ENCODE data around the gene ARL4C.

Gene ARL4C

DNA sequence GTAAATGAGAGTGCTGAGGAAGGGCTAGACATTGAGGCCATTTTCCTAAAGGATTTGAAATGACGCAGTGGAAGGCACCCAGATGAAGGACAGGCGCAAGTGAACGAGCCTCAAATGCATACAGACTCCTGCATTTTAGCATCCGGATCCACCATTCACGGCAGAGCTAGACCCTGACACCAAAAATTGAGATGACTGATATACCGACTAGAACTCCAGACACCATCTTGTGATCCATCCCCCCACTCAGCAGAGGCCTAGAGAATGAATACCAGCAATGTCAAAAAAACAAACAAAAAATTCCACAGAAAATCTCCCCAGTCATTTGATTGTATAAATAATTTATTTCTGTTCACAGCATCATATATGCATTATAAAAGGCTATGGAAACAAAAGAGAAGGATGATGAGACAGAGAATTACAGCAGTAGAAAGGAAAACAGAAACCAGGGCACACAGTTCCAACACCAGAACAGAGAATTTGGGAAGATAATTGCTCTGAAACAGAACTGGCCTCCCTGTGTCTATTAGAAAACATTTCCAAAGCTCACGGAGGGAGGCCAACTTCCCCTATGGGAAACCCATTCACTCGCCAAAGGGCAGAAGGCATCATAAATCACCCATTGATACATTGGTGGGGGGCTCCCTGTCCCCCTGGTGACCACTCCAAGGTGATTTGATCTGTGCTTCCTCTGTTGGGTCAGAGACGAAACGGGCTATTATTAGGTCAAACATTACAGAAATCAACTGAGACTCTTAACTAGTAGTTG is 4.0 kb downstream of the ARL4C start:
- Histone ChIP-seq H3K9ac (no peak overlapping the region), H4K20me1 (ENCODE audit: insufficient read depth) (no peaks in the 10 kb centered on the region), H3K36me3 (ENCODE audit: insufficient read depth) (no peaks in the 10 kb centered on the region), H3K4me1 (ENCODE audit: low read depth, poor library complexity, severe bottlenecking) (peaks cover 16% of the 10 kb centered on the region), H3K79me2 (ENCODE audit: insufficient read depth, low read depth) (no peaks in the 10 kb centered on the region), H3K4me3 (IDR thresholded peaks at IDR 0.05; ENCODE audit: insufficient read depth, low read depth, low read length) (no peak overlapping the region), H3K27ac (no peak overlapping the region), H2AFZ (ENCODE audit: low read depth) (no peak overlapping the region), H3K4me2 (no peak overlapping the region), H3K27me3 (ENCODE audit: insufficient read depth, low read depth) (no peaks in the 10 kb centered on the region)
- TF ChIP-seq, protein P1, sequence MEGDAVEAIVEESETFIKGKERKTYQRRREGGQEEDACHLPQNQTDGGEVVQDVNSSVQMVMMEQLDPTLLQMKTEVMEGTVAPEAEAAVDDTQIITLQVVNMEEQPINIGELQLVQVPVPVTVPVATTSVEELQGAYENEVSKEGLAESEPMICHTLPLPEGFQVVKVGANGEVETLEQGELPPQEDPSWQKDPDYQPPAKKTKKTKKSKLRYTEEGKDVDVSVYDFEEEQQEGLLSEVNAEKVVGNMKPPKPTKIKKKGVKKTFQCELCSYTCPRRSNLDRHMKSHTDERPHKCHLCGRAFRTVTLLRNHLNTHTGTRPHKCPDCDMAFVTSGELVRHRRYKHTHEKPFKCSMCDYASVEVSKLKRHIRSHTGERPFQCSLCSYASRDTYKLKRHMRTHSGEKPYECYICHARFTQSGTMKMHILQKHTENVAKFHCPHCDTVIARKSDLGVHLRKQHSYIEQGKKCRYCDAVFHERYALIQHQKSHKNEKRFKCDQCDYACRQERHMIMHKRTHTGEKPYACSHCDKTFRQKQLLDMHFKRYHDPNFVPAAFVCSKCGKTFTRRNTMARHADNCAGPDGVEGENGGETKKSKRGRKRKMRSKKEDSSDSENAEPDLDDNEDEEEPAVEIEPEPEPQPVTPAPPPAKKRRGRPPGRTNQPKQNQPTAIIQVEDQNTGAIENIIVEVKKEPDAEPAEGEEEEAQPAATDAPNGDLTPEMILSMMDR (conservative IDR thresholded peaks at IDR 0.05; ENCODE audit: low read depth, low read length): no peak

DNA sequence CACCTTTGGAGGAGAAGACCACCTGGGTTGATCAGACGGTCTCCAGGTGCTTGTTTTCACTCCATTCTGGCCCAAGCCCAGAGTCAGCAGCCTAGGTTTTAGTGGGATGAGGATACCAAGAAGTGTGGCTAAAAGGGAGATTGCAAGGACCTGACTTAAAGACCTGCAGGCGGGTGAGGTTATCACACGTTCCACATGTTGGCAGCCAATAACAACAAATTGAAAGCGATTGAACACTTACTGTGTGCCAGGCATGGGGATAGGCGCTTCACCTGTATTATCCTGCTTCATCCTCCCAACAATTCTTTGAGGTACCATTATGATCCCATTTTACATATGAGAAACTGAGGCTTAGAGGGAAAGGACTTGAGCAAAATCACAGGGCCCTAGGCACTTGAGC is 5.0 kb downstream of the ARL4C start:
- Histone ChIP-seq H3K4me1 (ENCODE audit: low read depth, poor library complexity, severe bottlenecking) (peaks cover 16% of the 10 kb centered on the region), H2AFZ (ENCODE audit: low read depth) (no peak overlapping the region), H3K27me3 (ENCODE audit: insufficient read depth, low read depth) (no peaks in the 10 kb centered on the region), H3K27ac (no peak overlapping the region), H3K4me2 (no peak overlapping the region), H3K79me2 (ENCODE audit: insufficient read depth, low read depth) (no peaks in the 10 kb centered on the region), H4K20me1 (ENCODE audit: insufficient read depth) (no peaks in the 10 kb centered on the region), H3K9ac (no peak overlapping the region), H3K36me3 (ENCODE audit: insufficient read depth) (no peaks in the 10 kb centered on the region), H3K4me3 (IDR thresholded peaks at IDR 0.05; ENCODE audit: insufficient read depth, low read depth, low read length) (no peak overlapping the region)
- TF ChIP-seq, protein P1 (conservative IDR thresholded peaks at IDR 0.05; ENCODE audit: low read depth, low read length): no peak

DNA sequence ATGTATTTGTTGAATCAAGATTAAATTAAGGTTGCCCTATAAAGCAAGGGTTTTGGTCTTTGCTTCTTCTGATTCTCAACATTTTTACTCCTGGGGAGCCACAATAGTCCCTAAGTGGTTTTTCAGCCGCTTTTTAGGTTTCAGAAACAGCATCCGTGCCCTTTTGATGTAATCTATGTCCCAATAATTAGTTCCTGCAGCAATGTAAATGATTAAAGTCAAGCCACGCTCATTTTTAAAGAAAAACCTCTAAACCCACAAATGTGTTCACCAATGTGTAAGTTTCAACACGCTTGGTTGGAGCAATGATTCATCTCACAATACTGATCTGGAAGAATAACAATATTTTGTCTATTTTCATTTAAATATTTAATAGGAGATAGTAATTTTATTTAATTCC is 5.6 kb downstream of the ARL4C start:
- no peak overlapping the region for H2AFZ ChIP-seq (ENCODE audit: low read depth)
- TF ChIP-seq, protein P1 (conservative IDR thresholded peaks at IDR 0.05; ENCODE audit: low read depth, low read length): no peak
- no peak overlapping the region for H3K4me2 ChIP-seq
- no peak overlapping the region for H3K9ac ChIP-seq
- H4K20me1 ChIP-seq (ENCODE audit: insufficient read depth): no peaks in the 10 kb centered on the region
- H3K4me1 ChIP-seq (ENCODE audit: low read depth, poor library complexity, severe bottlenecking): peaks cover 16% of the 10 kb centered on the region
- no peaks in the 10 kb centered on the region for H3K27me3 ChIP-seq (ENCODE audit: insufficient read depth, low read depth)
- H3K27ac ChIP-seq: no peak overlapping the region
- no peaks in the 10 kb centered on the region for H3K79me2 ChIP-seq (ENCODE audit: insufficient read depth, low read depth)
- H3K4me3 ChIP-seq (IDR thresholded peaks at IDR 0.05; ENCODE audit: insufficient read depth, low read depth, low read length): no peak overlapping the region
- no peaks in the 10 kb centered on the region for H3K36me3 ChIP-seq (ENCODE audit: insufficient read depth)

DNA sequence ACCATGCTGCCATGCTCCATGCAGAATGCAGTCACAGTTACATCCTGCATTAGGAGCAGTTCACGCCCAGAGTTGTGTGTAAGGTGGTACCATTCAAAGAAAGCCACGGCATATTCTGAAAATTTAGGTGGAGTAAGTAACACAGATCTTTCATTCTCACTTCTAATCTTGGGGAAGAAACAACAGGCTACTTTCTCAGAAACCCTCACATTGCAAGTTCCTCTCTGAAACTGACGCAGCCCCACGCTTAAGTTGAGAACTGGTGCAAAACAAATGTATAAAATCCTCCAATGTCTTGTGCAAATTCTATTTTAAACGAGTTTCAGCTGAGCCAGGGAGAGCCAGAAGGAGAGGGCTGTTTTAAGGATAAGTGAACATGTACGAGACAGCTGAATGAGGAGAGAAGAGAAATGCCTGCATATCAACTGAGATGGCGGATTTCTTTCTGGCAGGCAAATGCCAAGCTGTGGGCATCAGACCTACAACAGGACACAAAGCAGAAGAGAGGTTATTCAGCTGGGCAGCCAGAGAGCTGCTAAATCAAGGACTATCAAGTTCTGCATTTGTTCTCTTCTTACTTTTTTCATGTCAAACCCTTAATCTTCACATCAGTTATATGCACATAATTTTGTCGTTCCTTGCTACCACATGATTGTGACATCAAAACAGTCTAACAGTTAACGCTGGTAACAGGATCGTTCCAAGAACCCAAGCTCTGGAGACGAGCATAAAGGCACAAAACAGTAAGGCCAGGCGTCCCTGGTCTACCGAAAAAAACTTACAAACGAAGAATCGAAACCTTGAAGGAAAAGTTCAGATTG is 6.4 kb downstream of the ARL4C start:
- no peaks in the 10 kb centered on the region for H3K36me3 ChIP-seq (ENCODE audit: insufficient read depth)
- TF ChIP-seq, protein P1 (conservative IDR thresholded peaks at IDR 0.05; ENCODE audit: low read depth, low read length): no peak
- H3K27me3 ChIP-seq (ENCODE audit: insufficient read depth, low read depth): no peaks in the 10 kb centered on the region
- H3K4me2 ChIP-seq: no peak overlapping the region
- no peak overlapping the region for H3K27ac ChIP-seq
- no peak overlapping the region for H3K4me3 ChIP-seq (IDR thresholded peaks at IDR 0.05; ENCODE audit: insufficient read depth, low read depth, low read length)
- H3K9ac ChIP-seq: no peak overlapping the region
- peaks cover 16% of the 10 kb centered on the region for H3K4me1 ChIP-seq (ENCODE audit: low read depth, poor library complexity, severe bottlenecking)
- H2AFZ ChIP-seq (ENCODE audit: low read depth): no peak overlapping the region
- H4K20me1 ChIP-seq (ENCODE audit: insufficient read depth): no peaks in the 10 kb centered on the region
- no peaks in the 10 kb centered on the region for H3K79me2 ChIP-seq (ENCODE audit: insufficient read depth, low read depth)

Data from KMS-11 (cell line).